22Rv1 (cell line): ENCODE data around the gene SLC6A19.

Experiments
- H3K27ac ChIP-seq: fragments of 450-650 bp; 2 replicates; pipeline ENCODE4 v1.5.1; 2017
- CTCF ChIP-seq: fragments of 450-650 bp; IDR thresholded peaks from 2 replicates; pipeline ENCODE4 v1.5.1; 2017; ENCODE audit warnings: mild to moderate bottlenecking
- ZFX ChIP-seq: fragments of 450-650 bp; IDR thresholded peaks from 2 replicates; pipeline ENCODE4 v1.6.1; 2017; ENCODE audit warnings: antibody characterized with exemption, borderline replicate concordance

Gene SLC6A19

GRCh38 chr5:1207555-1207954 is 6.2 kb downstream of the SLC6A19 start:
- no peak overlapping the region for H3K27ac ChIP-seq
- no peak for TF ChIP-seq ZFX
- TF ChIP-seq CTCF = no peak

- TF ChIP-seq ZFX = no peak
- TF ChIP-seq CTCF = no peak
- no peak overlapping the region for H3K27ac ChIP-seq
Observed at GRCh38 chr5:1208221-1208742, 6.9 kb downstream of the SLC6A19 start.

DNA sequence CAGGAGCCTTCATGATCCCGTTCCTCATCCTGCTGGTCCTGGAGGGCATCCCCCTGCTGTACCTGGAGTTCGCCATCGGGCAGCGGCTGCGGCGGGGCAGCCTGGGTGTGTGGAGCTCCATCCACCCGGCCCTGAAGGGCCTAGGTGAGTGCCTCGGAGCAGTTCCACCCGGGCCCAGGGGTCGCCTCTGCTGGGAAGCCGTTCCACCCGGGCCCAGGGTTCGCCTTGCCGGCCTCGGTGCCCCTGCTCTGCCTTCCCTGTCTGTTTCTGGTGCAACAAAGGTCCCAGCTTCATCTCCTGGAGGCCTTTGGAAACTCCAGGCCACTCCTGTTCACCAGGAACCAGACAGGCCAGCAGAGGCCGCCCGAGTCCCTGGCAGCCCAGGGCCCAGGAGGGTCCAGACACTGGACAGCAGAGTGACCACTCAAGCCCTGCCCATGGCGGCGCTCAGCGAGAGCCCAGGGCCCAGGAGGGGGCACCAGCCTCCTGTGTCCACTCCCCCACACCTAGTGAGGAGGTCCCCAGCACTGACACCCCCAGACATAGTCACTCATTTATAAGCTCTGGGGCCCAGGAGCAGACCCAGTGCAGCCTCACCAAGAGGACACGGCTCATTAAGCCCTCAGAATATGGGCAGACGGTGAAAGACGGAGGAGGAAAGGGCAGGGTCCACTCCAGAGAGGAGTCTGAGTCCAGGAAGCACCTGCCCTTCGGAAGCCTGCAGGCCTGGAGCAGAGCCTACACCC is 7.5 kb downstream of the SLC6A19 start:
- no peak overlapping the region for H3K27ac ChIP-seq
- TF ChIP-seq ZFX = no peak
- TF ChIP-seq CTCF = peak; percentile 79

DNA sequence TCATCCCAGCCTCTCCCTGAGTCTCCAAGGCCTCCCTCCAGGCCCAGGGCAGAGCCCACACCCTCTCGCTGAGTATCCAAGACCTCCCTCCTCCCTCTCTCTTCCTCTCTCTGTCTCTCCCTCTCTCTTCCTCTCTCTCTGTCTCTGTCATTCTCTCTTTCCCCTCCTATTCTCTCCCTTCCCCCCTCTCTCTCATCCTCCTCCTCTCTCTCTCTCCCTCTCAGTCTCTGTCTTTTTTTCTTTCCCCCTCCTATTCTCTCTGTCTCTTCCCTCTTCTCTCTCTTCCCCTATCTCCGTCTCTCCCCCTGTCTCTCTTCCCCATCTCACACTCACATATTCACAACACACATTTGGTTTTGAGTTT is 8.1 kb downstream of the SLC6A19 start:
- TF ChIP-seq ZFX = no peak
- TF ChIP-seq CTCF = no peak
- no peak overlapping the region for H3K27ac ChIP-seq

GRCh38 chr5:1209896-1210776 is 8.7 kb downstream of the SLC6A19 start:
- no peak overlapping the region for H3K27ac ChIP-seq
- TF ChIP-seq CTCF (no peak), ZFX (no peak)

DNA sequence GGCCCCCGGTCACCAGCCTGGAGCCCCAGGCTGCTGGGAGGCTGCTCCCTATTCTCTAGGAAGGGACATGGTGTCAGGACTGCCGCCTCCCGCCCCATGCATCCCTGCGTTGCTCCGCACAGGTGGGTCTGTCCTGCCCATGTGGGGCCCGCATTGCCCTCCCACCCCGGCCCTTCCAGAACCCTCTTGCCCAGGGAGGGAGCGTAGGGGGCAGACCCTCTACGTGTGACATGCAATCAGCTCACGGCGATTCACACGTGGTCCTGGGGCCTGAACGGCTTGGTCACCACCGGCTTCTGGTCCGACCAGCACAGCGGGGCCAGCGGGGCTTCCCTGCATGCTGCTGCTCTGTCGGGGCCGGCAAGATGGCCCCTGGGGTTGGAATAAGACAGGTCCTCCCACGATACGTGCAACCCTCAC is 9.4 kb downstream of the SLC6A19 start:
- no peak overlapping the region for H3K27ac ChIP-seq
- TF ChIP-seq ZFX (no peak), CTCF (no peak)

GRCh38 chr5:1211701-1212100 is 10.3 kb downstream of the SLC6A19 start:
- H3K27ac ChIP-seq = no peak overlapping the region
- TF ChIP-seq CTCF = no peak
- TF ChIP-seq ZFX = no peak
